HepG2 (cell line): Measurements from ENCODE around the gene COL13A1. TPM values are rescaled to one million over a fixed set of nuclear protein-coding genes. Genes with fewer than 3 reads are reported as not detected.

Experiments
- ATAC-seq: fragments of 200-7000 bp; cut with Tn5 transposase; 3 replicates; pipeline ENCODE4 v1.9.1; 2020; ENCODE audit warnings: mild to moderate bottlenecking, moderate library complexity
- BruUV-seq: library from RNA; stranded (reverse); fragments of 400-500 nt; replicated peaks from 2 replicates; lab custom pipeline; 2021; lab: Mats Ljungman, UMichigan
- CTCF ChIA-PET: fragments of 300-600 bp; formaldehyde crosslinking; extraction: SDS; loops from one replicate; lab custom pipeline; 2021; ENCODE audit warnings: low total read pairs, inconsistent platforms, low intra/inter-chr PET ratio; lab: Yijun Ruan, JAX
- POLR2A ChIA-PET: fragments of 350-600 bp; sonication (Branson Sonifier 250); formaldehyde crosslinking; loops from one replicate; lab custom pipeline; 2020; ENCODE audit warnings: antibody characterized with exemption, inconsistent platforms; lab: Yijun Ruan, JAX
- DNase-seq: peaks from one replicate; pipeline ENCODE4 v3.0.0-alpha.2; 2015; ENCODE audit warnings: low spot score
- FAIRE-seq: peaks from 3 replicates; lab custom pipeline; 2011; peaks lifted over from hg19 to GRCh38; lab: Jason Lieb, UNC
- H2AFZ ChIP-seq: one replicate; pipeline ENCODE4 v1.6.1; 2011; ENCODE audit warnings: low read length, inconsistent platforms
- H3K27ac ChIP-seq: fragments of 300-600 bp; 3 replicates; pipeline ENCODE4 v1.8.0; 2011; ENCODE audit warnings: mixed run types, mild to moderate bottlenecking, mixed read lengths, low read length, inconsistent platforms; ENCODE audit not compliant: insufficient read depth; ENCODE audit errors: extremely low read length
- H3K27me3 ChIP-seq, 2 experiments: fragments of 200-600 bp in 1 of 2; 2 replicates in 1 of 2; 3 replicates in 1 of 2; pipeline versions ENCODE4 v1.6.0 to v1.8.0; 2011; ENCODE audit warnings: low read length in 2 of 2, mild to moderate bottlenecking in 2 of 2, moderate library complexity in 2 of 2, inconsistent platforms in 1 of 2; ENCODE audit not compliant: insufficient read depth in 2 of 2, control insufficient read depth in 1 of 2
- H3K36me3 ChIP-seq, 2 experiments: fragments of 200-600 bp in 1 of 2; replicated peaks in 1 of 2; 2 replicates in 1 of 2; 3 replicates in 1 of 2; pipeline versions ENCODE4 v1.5.1 to v1.8.0; 2011; ENCODE audit warnings: low read length in 2 of 2, inconsistent platforms in 1 of 2; ENCODE audit not compliant: insufficient read depth in 2 of 2, control insufficient read depth in 1 of 2
- H3K4me1 ChIP-seq: 2 replicates; pipeline ENCODE4 v1.5.1; 2012; ENCODE audit warnings: low read length, inconsistent platforms; ENCODE audit not compliant: insufficient read depth
- H3K4me2 ChIP-seq: 2 replicates; pipeline ENCODE4 v1.6.0; 2011; ENCODE audit warnings: low read depth, low read length, inconsistent platforms
- H3K4me3 ChIP-seq, 3 experiments: fragments of 200-600 bp in 1 of 3; sonication (generic), shearing (Covaris generic) in 1 of 3; replicated peaks in 1 of 3; 2 replicates each; pipeline ENCODE4 v1.5.1; 2011 to 2016; ENCODE audit warnings: low read length in 3 of 3, inconsistent platforms in 2 of 3, low read depth in 2 of 3, mild to moderate bottlenecking in 2 of 3, control low read depth in 1 of 3, mixed read lengths in 1 of 3; ENCODE audit not compliant: insufficient read depth in 1 of 3
- H3K79me2 ChIP-seq: one replicate; pipeline ENCODE4 v1.6.1; 2011; ENCODE audit warnings: low read length, inconsistent platforms; ENCODE audit not compliant: insufficient read depth
- H3K9ac ChIP-seq: 2 replicates; pipeline ENCODE4 v1.6.0; 2011; ENCODE audit warnings: mild to moderate bottlenecking, low read depth, low read length, inconsistent platforms; ENCODE audit not compliant: insufficient read depth
- H3K9me3 ChIP-seq: 2 replicates; pipeline ENCODE4 v1.5.1; 2012; ENCODE audit warnings: mild to moderate bottlenecking, low read length
- H4K20me1 ChIP-seq: 2 replicates; pipeline ENCODE4 v1.6.0; 2011; ENCODE audit warnings: inconsistent platforms, mild to moderate bottlenecking, low read length, moderate library complexity; ENCODE audit not compliant: insufficient read depth
- CENPT ChIP-seq: sonication (generic); formaldehyde crosslinking; IDR thresholded peaks from 2 replicates; pipeline ENCODE4 v1.8.0; 2022; ENCODE audit warnings: low read depth, mild to moderate bottlenecking, moderate library complexity, missing genetic modification reagents
- FOXJ3 ChIP-seq: sonication (generic); formaldehyde crosslinking; IDR thresholded peaks from 2 replicates; pipeline ENCODE4 v1.4.0; 2020; ENCODE audit warnings: missing genetic modification reagents, mild to moderate bottlenecking, borderline replicate concordance
- GPN1 ChIP-seq: sonication (generic); formaldehyde crosslinking; IDR thresholded peaks from 2 replicates; pipeline ENCODE4 v1.5.1; 2020; ENCODE audit warnings: missing genetic modification reagents, borderline replicate concordance
- HOXA5 ChIP-seq: sonication (generic); formaldehyde crosslinking; IDR thresholded peaks from 2 replicates; pipeline ENCODE4 v1.4.0; 2020; ENCODE audit warnings: missing genetic modification reagents
- NFYB ChIP-seq: sonication (generic); formaldehyde crosslinking; IDR thresholded peaks from 2 replicates; pipeline ENCODE4 v1.4.0; 2020; ENCODE audit warnings: missing genetic modification reagents
- TMF1 ChIP-seq: sonication (generic); formaldehyde crosslinking; IDR thresholded peaks from 2 replicates; pipeline ENCODE4 v1.8.1; 2022; ENCODE audit warnings: low read depth, missing genetic modification reagents
- ZBTB8A ChIP-seq: sonication (generic); formaldehyde crosslinking; IDR thresholded peaks from 2 replicates; pipeline ENCODE4 v1.4.0; 2020; ENCODE audit warnings: mild to moderate bottlenecking, low read depth, missing genetic modification reagents, borderline replicate concordance
- ZNF543 ChIP-seq: sonication (generic); formaldehyde crosslinking; IDR thresholded peaks from 2 replicates; pipeline ENCODE4 v1.4.0; 2020; ENCODE audit warnings: mild to moderate bottlenecking, missing genetic modification reagents
- ZNF772 ChIP-seq: sonication (generic); formaldehyde crosslinking; IDR thresholded peaks from 2 replicates; pipeline ENCODE4 v1.5.0; 2020; ENCODE audit warnings: mild to moderate bottlenecking, missing genetic modification reagents
- WGBS: methylation state at CpG from one replicate; pipeline ENCODE4 v1.1.6; 2017; ENCODE audit warnings: low lambda C conversion rate; 5-methylcytosine and 5-hydroxymethylcytosine counted together
- in situ Hi-C: cut with HindIII; loops from 2 replicates; pipeline ENCODE4 v1.10.0; 2017; ENCODE audit warnings: low pct_unique_long_range_greater_than_20kb; ENCODE audit not compliant: extremely low pct_ligation_motif_present
- intact Hi-C: fragments of 100-400 bp; cut with micrococcal nuclease; formaldehyde crosslinking; loops from one replicate; pipeline ENCODE4 v1.10.0; 2022; ENCODE audit not compliant: unreplicated experiment
- polyA plus RNA-seq, 8 experiments: library from polyadenylated mRNA; depleted of rRNA in 3 of 8; stranded (reverse) in 7 of 8; unstranded in 1 of 8; fragments of >200 nt; fragmentation: Illumina TruSeq in 4 of 8; extraction: Trizol in 4 of 8; gene quantifications; 2 replicates each; pipeline versions ENCODE4 v1.2.1 to v1.2.3, GENCODE V29; 2011 to 2016; ENCODE audit warnings: low read depth in 4 of 8, missing spikeins in 1 of 8, mixed read lengths in 1 of 8; ENCODE audit not compliant: insufficient read depth in 1 of 8
- total RNA-seq, 5 experiments: library from RNA; depleted of rRNA; stranded (reverse); fragments of >200 nt; fragmentation: Illumina TruSeq; extraction: Trizol; gene quantifications; 2 replicates each; pipeline ENCODE4 v1.2.3, GENCODE V29; 2016; ENCODE audit warnings: low read depth in 1 of 5
- TF ChIP-seq, protein P1 (sequence below): IDR thresholded peaks from 2 replicates; pipeline ENCODE4 v1.6.1; 2012; ENCODE audit warnings: low read depth, low read length, improper control_type of control experiment

The COL13A1 gene
- total and polyA plus RNA-seq, 2 of the 13 experiments (the other 11 are each of a cell fraction or from before 2014, with no cell fraction given), result 0.07 TPM; not detected in 1

DNA sequence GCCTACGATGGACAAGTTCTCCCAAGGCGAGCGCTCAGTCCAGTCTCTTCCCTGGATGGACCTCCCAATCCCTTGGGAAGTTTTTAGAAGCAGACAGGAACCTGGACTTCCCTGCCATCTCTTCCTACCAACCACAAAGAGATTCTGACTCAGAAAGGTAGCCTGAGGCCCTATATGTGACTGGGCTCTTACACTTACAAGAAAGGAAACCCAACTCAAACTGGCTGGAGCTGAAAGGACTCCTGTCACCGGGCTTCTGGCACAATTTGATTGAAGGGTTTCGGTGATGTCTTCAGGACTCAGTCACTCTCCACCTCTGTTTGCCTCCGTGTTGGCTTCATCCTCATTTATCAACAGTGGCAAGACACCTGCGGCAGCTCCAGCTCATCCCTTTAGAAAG lies 3.7 kb upstream of the COL13A1 start:
- in situ Hi-C loops (no loop called here), intact Hi-C loops (no loop called here)
- Histone ChIP-seq H3K9ac (no peak overlapping the region), H3K4me2 (no peak overlapping the region), H2AFZ (no peak overlapping the region), H3K27ac (no peak overlapping the region), H3K27me3 (peaks cover 7 to 26% of the 10 kb centered on the region in 2 experiments; a peak in 3 of 5 replicates), H3K4me1 (no peaks in the 10 kb centered on the region), H3K36me3 (no peaks in the 10 kb centered on the region), H3K9me3 (peaks cover 15% of the 10 kb centered on the region), H3K79me2 (no peaks in the 10 kb centered on the region), H4K20me1 (no peaks in the 10 kb centered on the region), H3K4me3 (no peak overlapping the region)
- POLR2A ChIA-PET, result no interaction called here
- BruUV-seq, result no TSS peak
- DNase-seq (no peak), ATAC-seq (no peak), FAIRE-seq (no peak)
- 20% methylated on average over 7 of the region's 7 CpGs for whole genome bisulfite sequencing
- TF ChIP-seq ZBTB8A (no peak), ZNF543 (CRISPR knock-in tag) (no peak), CENPT (CRISPR knock-in tag) (no peak), ZNF772 (CRISPR knock-in tag) (no peak), TMF1 (CRISPR knock-in tag) (no peak), HOXA5 (CRISPR knock-in tag) (no peak), NFYB (no peak), GPN1 (CRISPR knock-in tag) (no peak), FOXJ3 (CRISPR knock-in tag) (no peak)
- TF ChIP-seq, protein P1, sequence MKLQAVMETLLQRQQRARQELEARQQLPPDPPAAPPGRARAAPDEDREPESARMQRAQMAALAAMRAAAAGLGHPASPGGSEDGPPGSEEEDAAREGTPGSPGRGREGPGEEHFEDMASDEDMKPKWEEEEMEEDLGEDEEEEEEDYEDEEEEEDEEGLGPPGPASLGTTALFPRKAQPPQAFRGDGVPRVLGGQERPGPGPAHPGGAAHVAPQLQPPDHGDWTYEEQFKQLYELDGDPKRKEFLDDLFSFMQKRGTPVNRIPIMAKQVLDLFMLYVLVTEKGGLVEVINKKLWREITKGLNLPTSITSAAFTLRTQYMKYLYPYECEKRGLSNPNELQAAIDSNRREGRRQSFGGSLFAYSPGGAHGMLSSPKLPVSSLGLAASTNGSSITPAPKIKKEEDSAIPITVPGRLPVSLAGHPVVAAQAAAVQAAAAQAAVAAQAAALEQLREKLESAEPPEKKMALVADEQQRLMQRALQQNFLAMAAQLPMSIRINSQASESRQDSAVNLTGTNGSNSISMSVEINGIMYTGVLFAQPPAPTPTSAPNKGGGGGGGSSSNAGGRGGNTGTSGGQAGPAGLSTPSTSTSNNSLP, result no peak
- CTCF ChIA-PET, result no interaction called here
